ENCODE measurements around the gene LAMTOR1.

Gene LAMTOR1

DNA sequence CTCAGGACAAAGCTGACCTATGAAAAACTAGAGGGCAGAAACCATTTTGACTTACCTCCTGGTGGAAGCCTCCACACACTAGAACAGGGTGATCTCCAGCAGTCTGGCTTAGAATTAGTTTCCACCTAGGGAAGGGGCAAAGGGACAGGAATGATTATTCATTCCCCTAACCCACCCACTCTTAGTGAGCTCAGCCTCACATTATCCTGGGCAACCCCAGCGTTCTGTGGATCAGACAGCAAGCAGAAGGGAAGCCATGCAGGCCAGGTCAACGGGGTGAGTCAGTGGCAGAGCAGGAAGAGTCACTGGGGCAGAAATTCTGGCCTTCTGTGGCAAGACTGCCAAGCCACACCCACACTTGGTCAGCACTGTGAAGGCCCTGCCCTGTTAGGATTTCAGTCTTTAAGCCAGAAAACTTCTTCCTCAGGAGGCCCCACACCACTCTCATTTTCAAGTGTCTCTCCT is 33.3 kb downstream of the LAMTOR1 start:
- in situ Hi-C loops (cut with HindIII; ENCODE audit: low pct_unique_long_range_greater_than_20kb, low sequenced_read_pairs) = no loop called here
- no peak for TF ChIP-seq JUND (IDR thresholded peaks at IDR 0.05; ENCODE audit: low read depth)
- DNase-seq (ENCODE audit: low read depth in 1 of 2, low spot score in 1 of 2) = peak in 1 of 2 experiments; percentile 82

GRCh38 chr11:72069200-72069599 is 33.9 kb downstream of the LAMTOR1 start:
- no peak for TF ChIP-seq JUND (IDR thresholded peaks at IDR 0.05; ENCODE audit: low read depth)
- no peak for DNase-seq (ENCODE audit: low read depth in 1 of 2, low spot score in 1 of 2)
- in situ Hi-C loops (cut with HindIII; ENCODE audit: low pct_unique_long_range_greater_than_20kb, low sequenced_read_pairs) = no loop called here

- in situ Hi-C loops (cut with HindIII; ENCODE audit: low pct_unique_long_range_greater_than_20kb, low sequenced_read_pairs) = no loop called here
- no peak for TF ChIP-seq JUND (IDR thresholded peaks at IDR 0.05; ENCODE audit: low read depth)
- no peak for DNase-seq (ENCODE audit: low read depth in 1 of 2, low spot score in 1 of 2)
Measured at GRCh38 chr11:72067676-72068075, 35.4 kb downstream of the LAMTOR1 start.

DNA sequence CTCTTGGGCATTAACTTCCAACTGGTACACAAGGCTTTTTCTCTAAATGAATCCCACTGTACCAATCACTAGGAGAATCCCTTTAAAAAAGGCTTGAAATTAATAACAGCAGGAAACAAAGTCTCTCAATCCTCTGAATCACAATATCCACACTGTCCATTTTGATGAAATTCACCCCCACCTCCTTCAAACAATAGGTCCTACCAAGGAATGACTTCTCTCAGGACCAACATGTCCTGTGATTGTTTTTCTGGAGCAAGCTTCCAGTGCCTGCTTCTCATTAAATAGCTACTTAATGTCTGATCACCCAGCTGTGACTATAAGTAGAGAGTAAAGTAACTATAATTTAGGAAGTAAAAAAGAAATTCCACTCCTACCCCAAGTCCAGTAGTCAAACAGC is 35.8 kb downstream of the LAMTOR1 start:
- DNase-seq (ENCODE audit: low read depth in 1 of 2, low spot score in 1 of 2) = no peak
- TF ChIP-seq JUND (IDR thresholded peaks at IDR 0.05; ENCODE audit: low read depth) = no peak
- in situ Hi-C loops (cut with HindIII; ENCODE audit: low pct_unique_long_range_greater_than_20kb, low sequenced_read_pairs) = no loop called here

- no peak for TF ChIP-seq JUND (IDR thresholded peaks at IDR 0.05; ENCODE audit: low read depth)
- in situ Hi-C loops (cut with HindIII; ENCODE audit: low pct_unique_long_range_greater_than_20kb, low sequenced_read_pairs) = no loop called here
- DNase-seq (ENCODE audit: low read depth in 1 of 2, low spot score in 1 of 2) = no peak
Measured at GRCh38 chr11:72066855-72067254, 36.2 kb downstream of the LAMTOR1 start.

- in situ Hi-C loops (cut with HindIII; ENCODE audit: low pct_unique_long_range_greater_than_20kb, low sequenced_read_pairs) = no loop called here
- no peak for DNase-seq (ENCODE audit: low read depth in 1 of 2, low spot score in 1 of 2)
- TF ChIP-seq JUND (IDR thresholded peaks at IDR 0.05; ENCODE audit: low read depth) = no peak
Measured at GRCh38 chr11:72061739-72062396, 41.2 kb downstream of the LAMTOR1 start.

- TF ChIP-seq JUND (IDR thresholded peaks at IDR 0.05; ENCODE audit: low read depth) = no peak
- DNase-seq (ENCODE audit: low read depth in 1 of 2, low spot score in 1 of 2) = no peak
- in situ Hi-C loops (cut with HindIII; ENCODE audit: low pct_unique_long_range_greater_than_20kb, low sequenced_read_pairs) = no loop called here
Measured at GRCh38 chr11:72058416-72059034, 44.6 kb downstream of the LAMTOR1 start.

DNA sequence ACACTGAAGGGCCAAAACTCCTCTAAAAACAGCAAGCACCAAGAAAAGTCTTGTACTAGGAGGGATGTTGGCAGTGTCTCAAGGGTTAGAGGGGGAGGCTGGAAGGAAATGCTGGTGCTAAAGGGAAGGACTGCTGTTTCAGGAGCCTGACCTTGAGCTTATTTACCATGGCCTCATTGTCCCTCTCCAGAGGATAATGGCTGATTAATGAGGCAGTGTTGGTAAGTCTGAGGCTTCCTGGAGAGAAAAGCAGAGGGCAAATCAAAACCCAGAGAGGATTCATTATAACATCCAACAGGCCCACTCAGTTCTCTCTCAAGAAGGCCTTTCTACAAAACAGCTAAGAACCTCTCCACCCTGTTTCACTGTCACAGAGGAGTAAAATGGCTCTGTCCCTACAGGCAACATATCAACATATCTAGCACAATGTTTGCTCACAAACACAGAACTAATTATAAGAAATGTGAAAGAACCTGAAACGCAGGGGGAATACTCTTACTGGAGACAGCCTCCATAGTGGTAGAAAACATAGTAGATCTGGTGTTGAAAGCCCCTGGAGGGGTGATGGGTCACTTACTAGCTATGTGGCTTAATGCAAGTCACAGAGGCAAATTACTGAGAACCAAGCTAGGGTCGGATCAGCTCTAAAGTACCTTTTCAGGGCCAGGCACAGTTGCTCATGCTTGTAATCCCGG is 54.2 kb downstream of the LAMTOR1 start:
- TF ChIP-seq JUND (IDR thresholded peaks at IDR 0.05; ENCODE audit: low read depth) = peak; percentile 61; the same call in 1 of the 2 replicates
- peak in 1 of 2 experiments; percentile 90 for DNase-seq (ENCODE audit: low read depth in 1 of 2, low spot score in 1 of 2)
- in situ Hi-C loops (cut with HindIII; ENCODE audit: low pct_unique_long_range_greater_than_20kb, low sequenced_read_pairs) = no loop called here

All from T47D (cell line).